NCI-H2081 (cell line): ENCODE measurements around the gene OPN4.

Experiments used
- DNase-seq, 2 experiments: peaks; one replicate each; lab custom pipeline; 2025; lab: John Stamatoyannopoulos, UW

Gene OPN4

DNA sequence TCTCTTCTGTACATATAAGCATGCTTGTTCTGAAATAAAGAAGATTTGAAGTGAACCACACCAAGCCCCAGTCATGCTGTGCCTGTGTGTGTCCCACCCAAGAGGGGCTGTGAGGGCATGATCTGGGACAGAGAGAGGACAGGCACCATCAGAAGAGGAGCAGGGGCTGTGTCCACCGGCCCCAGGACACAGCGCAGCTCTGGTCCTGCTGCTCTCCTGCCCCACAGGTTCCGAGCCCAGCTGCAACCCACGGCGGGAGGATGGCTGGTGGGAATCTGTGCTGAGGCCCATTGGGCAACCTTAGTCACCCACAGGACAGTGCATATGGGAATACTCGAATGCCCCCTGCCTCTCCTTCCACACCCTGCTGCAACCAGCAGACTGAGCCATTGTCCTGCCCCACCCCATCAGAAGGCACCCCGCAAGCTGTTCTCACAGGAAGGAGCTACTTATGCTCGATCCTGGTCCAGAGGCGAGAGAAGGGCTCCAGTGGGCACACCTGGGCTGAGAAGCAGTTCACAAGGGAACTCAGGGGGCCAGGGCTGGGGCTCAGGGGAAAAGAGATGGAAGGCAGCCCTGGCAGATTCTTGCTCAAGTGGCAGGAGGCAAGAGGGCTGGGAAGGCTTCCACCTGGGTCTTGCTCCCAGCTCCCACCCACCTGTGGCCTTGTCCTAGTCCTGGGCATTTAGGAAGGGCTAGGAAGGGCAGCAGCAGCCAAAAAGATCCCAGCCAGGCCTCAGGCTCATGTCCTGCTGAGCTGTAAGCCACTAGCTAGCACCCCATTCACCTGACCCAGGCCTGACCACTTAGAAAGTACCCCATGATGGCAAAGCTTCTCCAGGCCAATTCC, 45.9 kb downstream of the OPN4 start:
- DNase-seq = no peak

DNA sequence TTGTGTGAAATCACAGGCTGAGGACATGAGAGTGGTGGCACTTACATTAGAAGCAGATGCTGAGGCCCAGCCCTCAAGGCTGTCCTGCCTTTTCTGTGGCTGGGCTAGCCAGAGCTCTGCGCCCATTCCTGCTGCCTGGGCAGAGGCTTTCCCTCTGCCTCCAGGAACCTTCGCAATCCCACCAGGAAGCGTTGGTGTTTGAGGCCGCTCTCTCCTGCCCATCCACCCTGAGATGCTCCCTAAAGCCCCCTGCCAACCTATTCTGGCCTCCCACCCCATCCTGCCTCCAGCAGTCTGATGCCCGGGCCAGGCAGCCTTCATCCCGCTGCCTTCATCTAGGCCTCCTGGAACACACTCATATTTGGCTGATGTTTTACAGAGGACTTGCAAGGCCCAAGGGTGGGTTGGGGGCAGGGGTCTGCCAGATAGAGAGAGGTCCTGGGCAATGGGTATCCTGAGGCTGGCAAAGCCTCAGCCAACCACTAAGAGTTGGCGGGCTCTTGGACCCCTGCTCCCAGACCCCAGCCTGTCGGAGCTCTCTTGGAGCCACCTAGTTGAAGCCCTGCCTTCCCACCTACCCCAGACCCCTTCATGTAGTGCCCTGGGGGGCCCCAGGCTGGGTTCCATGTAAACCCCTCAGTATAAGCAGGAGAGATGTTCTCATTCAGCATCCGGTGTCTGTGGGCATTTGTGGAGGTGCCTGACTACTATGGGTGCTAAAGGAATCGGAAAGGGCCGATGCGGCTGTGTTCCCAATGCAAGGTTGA, 46.7 kb downstream of the OPN4 start:
- no peak for DNase-seq

DNA sequence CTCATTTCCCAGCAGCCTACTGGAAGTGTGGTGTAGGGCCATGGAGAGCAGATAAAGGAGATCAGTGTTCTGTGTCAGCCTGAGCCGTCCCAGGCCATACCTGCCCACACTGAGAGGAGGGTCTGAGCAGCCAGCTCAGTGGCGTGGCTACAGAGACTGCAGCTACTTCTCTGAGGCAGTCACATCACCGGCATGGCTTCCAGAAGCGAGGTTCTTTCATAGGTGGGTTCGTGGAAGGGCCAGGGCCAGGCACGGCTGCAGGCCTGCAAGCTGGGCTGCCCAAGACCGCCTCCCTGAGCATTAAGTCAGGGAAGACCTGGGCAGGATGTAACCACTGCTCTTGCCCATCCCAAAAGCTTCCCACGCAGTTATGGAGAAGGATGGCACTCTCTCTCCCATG, 48.8 kb downstream of the OPN4 start:
- no peak for DNase-seq

DNA sequence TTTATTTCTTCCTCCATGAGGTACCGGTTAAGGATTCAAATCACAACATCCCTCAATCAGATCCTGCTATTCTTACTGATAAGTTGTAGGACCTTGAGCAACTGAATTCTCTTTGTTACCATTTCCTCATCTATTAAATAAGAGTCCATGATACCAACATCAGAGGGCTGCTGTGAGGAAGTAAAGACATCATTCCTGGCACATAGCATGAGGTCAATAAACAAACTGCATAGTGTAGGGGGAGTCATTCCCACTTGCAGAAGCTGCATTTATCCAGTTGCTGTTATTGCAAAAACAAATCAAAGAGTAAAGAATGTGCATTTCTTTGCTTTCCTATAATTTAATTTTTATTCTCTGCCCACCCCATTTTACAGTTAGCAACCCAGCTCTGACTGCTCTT, 50.8 kb downstream of the OPN4 start:
- DNase-seq = no peak

DNA sequence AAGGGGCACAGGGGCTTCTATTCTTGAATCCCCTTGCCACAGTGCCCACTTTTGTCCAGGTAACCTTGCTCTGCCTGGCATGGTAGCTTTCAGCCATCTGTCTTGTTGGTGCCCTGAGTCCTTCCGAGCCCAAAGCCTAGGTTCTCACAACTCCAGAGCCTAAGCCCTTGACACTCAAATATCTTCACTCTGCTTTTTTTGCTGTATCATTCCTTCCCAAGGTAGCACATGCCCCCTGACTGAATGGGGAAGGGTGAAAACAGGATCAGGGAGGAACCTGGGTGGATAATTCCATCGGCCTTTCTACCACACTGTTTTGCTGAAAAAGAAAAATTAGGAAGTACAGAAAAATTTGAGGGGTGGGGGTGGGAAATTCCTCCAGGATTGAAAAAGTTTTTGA, 51.6 kb downstream of the OPN4 start:
- DNase-seq = no peak

DNA sequence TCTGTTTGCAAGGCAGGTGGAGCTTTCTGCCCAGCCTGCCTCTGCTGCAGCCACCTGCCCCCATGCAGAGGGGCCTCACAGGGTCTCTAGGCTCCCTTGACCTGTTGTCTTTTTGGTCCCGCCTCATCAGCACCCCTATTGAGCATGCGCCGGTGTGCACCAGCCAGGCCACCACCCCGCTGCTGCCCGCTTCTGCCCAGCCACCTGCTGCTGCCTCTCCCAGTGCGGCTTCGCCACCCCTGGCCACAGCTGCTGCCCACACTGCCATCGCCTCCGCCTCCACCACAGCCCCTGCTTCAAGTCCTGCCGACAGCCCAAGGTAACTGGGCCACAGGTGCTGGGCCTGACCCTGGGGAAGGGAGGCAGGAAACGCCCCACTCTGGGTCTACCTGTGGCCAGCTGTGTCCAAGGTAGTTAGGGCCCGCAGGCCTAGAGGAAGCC, 52.1 kb downstream of the OPN4 start:
- no peak for DNase-seq

DNA sequence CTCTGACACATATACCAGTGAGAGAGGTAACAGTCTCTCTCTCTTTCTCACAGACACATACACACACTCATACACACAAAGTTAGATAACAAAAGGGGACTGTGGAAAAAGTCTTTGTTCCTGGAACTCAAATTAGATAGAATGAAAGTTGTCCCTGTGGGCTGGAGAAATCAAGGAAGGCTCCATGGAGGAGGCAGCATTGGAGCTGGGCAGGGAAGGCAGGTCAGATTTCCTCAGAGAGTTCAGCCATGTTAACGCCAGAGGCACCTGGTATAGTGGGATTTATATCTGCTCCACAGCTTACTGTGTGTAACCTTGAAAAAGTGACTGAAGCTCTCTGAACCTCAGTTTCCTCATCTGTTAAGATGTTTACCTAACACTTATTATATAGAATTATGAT, 52.6 kb downstream of the OPN4 start:
- DNase-seq = no peak

DNA sequence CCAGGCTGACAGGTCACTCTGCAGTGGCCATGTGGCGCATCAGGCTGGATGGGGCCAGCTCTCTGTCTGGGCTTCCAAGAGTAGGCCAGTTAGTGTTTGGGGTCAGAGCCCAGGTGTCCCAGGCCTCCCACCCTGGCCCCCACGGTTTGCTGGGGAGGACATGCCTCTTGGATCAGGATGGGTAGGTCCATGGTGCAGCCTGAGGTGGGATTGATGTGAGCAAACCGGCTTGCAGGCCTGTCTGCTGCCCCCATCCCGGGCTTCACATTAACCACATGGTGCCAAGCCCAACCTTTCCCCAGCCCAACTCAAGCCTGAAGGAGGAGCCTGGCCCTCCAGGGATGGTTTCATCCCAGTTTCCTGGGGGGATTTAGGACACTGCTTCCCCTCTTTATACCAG, 53.2 kb downstream of the OPN4 start:
- DNase-seq = no peak

DNA sequence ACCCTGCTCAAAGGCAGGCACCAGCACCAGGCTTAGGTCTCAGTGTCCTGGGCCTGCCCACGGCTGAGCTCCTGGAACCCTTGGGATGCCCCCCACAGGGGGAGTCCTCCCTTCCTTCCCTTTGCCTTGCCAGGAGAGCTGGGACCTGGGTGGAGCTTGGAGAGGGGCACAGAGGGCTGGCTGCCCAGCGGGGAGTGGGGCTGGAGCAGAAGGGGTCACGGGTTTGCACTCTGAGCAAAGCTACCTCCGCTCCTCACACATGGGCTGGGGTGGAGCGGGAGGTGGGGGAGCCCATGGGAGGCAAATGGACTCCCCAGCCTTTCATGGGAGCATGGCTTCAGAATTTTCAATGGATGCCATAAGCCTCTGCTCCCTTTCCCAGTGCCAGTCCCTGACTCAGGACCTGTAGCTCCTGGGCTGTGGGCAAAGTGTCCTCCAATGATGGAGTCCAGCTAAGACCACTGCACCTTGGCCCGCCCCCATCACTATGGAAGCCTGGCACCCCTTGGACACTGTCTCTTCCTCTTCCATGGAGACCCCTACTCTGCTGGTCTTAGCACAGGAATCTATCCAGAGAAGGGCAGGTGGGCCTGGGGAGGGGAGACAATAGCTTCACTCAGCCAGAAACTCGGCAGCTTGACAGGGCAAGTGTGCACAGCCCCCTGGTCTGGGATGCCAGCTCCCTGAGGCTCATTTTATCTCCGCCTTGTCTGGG, 53.9 kb downstream of the OPN4 start:
- no peak for DNase-seq

DNA sequence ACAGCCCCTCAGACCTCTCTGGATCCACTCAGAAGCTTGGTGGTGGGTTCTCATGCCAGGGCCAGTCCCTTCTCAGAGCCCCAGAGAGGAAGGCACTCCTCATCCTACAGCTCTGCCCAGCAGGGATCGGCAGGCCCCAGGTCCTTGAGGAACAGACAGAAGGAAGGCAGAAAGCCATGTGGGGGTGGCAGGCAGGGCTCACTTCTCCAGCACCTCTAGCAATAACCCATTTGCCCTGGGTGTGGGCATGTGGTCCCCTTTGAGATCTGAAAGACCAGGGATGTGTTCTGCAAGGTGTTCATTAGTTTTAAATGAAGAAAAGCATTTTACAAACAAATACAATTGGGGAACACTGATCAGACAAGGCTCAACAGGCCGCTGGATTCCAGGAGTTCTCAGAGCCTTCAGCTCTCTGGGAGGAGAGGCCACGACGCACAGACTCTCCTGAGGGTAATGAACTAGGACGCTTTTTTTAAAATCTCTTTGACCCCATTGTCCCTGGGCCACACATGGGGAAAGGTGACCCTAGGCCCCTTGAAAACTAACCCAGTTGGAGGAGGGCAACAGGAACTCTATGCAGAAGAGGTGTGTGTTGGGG, 54.5 kb downstream of the OPN4 start:
- no peak for DNase-seq

DNA sequence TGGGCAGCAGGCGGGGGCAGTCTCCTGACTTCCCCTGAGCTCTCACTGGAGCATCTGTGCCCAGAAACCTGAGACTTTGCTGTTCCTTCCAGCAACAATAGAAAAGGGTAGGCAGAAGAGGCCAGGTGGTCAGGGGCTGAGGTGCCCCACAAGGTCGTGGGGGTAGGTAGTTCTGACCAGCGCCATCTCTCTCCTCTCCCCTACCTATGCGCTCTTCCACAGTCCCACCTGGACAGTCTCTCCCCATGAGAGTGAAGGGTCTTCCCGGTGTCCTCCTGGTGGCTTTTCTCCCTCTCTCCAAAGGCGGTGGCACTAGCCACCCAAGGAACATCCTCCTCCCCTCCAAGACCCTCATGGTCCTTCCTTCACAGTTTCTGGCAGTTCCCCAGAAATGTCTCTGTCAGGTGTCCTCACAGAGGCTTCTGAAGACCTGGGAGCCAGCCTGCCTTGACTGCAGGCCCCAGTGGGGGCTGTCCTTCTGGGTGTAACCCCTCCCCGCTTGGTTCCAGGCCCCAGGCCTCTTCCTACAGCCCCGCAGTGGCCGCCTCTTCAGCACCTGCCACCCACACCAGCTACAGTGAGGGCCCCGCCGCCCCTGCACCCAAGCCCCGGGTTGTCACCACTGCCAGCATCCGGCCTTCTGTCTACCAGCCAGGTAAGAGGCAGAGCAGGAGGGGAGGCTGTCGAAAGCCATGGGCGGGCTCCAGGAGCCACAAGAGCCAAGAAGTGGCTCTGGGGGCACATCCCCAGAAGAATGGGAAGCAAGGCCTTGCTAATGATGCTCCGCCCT, 55.2 kb downstream of the OPN4 start:
- no peak for DNase-seq

DNA sequence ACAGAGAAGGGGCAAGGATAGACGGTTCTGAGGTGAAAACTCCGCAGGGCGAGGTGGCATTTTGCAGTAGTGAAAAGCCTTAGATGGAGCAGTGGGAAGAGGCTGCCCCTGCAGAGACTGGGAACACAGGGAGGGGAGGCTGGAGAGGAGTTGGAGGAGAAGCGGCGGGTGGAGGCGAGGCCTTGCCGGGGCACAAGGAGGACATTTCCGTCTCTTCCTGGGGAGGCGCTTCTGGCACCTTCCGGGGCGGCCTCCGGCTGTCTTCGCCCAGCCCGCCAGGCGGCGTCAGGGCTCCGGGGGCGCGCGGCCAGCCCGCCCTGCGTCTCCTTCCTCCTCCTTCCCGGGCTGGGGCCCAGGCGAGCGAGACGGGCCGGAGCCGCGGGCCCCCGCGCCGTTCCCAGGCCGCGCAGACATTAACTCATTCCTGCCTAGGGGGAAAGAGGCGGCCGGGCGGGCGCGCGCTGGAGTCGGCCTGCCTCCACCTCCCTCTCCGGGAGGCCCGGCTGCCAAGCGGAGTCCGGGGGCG, 56.7 kb downstream of the OPN4 start:
- peak; percentile 57 to 71 for DNase-seq

DNA sequence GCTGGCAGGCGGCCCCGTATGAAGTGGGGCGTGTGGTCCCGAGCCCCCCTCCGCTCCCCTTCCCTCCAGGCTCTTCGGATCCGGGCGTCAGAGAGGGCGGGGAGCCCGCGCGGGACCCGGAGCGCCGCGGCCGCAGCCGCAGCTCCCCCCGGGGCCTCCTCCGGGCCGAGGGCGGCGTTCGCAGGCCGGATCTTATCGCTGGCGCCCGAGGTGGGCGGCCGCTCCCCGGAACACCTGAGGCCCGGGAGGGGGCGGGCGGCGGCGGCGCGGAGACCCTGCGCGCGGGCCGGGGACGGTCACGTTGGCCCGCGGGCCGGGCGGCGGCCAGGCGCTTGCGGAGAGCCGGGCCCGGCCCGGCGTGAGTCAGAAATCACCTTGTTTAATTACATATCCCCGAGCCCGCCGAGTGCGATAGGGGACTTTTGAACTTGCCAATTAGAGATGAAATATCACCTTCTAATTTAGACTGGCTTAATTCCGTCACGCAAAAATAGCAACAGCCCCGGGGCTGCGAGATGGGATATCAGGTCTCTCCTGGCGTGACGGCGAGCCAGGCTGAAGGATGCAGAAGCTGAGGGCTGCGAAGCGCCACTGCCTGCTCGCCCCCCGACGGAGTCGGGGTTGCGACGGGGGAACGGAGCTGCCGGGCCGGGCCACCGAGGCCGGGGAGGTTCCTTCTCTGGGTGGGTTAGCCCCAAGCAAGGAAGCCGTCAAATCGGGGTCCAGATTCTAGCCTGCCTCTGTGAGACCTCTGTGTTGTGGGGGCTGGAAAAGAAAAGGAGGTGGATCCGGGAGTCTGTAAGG, 57.4 kb downstream of the OPN4 start:
- peak in 1 of 2 experiments; percentile 42 for DNase-seq

DNA sequence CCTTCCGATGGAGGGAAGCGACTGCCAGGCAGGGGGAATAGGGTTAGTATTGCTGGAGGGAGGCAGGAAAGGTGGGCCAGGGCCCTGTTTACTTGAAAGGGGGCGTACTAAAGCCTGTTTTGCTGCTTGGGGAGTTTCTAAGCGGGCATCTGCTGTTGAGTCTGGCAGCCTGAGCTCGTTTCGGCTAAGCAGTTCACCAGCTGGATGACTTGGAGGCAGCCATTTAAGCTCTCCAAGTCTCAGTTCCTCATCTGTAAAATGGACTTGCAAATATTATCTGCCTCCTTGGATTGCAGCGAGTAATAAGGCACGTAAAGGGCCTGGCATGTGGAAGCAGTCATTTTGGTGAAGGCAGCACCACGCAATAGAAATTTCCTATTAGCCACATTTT, 58.0 kb downstream of the OPN4 start:
- no peak for DNase-seq

DNA sequence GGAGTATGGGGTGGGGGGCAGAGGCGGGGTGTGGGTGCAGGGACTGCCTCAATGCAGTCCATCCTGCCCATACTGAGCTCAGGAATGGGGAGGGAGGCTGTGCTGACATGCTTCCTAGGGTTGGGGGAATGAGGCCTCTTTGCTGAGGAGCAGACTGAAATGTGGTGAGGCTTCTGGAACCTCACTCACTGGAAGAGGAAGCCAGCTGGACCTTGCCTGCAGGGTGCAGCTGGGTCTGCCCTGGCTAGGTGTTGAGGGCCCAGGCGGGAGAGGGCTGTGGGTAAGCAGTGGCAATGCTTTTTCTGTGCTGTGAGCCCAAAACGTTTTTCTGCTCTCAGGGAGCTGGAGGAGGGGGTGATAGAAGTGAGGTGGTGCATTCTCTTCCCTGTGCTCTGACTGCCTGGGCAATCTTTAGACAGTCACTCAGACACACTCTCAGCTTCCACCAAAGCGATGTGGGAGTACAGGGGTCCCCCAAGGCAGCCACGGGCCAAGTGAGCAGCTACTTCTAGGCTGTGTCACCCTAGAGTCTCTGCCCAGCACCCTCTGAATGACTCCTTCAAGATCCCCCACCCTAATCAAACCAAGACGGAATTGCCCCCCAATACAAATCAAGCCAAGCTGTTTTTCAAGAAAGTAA, 60.9 kb downstream of the OPN4 start:
- no peak for DNase-seq

DNA sequence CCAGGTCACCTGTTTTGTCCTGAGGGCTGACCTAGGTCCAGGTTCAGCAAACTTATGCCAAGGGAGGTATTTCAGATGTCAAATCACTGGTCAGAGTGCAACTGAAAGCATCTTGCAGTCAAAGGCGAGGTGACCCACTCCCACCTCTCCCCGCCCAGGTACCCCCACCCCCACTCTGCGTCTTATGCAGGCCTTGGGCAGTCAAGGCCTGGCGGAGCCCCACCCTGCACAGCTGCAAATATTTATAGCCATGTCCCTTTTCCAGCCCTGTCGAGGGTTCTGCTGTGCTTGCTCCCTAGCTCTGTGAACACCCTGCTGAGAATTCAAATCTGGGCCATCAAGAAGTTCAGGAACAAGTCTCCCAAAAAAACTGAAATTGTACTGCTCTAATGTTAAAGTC, 61.5 kb downstream of the OPN4 start:
- DNase-seq = no peak
